HL-60 (cell line): ENCODE measurements around the gene EPB41L4B.
"Not testable (repeated sequence)": the region's sequence is repeated elsewhere in the genome, so short reads cannot be mapped to it uniquely, and the experiment has no call there.

Source experiments
- DNase-seq, 2 experiments: peaks; one replicate each; pipeline ENCODE4 v3.0.0-alpha.2; 2010 to 2020; ENCODE audit warnings: low read depth in 1 of 2, low spot score in 1 of 2
- H3K27ac ChIP-seq: fragments of 250-450 bp; sonication (Bioruptor Pico); replicated peaks from 2 replicates; pipeline ENCODE4 v1.5.1; 2020; ENCODE audit warnings: mild to moderate bottlenecking, moderate library complexity
- H3K27me3 ChIP-seq: fragments of 250-450 bp; sonication (Bioruptor Pico); 2 replicates; pipeline ENCODE4 v1.5.1; 2021; ENCODE audit warnings: mild to moderate bottlenecking, moderate library complexity; ENCODE audit not compliant: insufficient read depth, poor library complexity, severe bottlenecking
- H3K4me3 ChIP-seq: replicated peaks from 2 replicates; pipeline ENCODE4 v1.5.1; 2011; ENCODE audit warnings: mild to moderate bottlenecking, control low read depth, low read length; ENCODE audit not compliant: insufficient read depth
- GABPA ChIP-seq: IDR thresholded peaks from 2 replicates; pipeline ENCODE4 v1.6.1; 2012; ENCODE audit warnings: low read depth
- POLR2AphosphoS5 ChIP-seq: IDR thresholded peaks from 2 replicates; pipeline ENCODE4 v1.6.1; 2012; ENCODE audit warnings: low read depth
- REST ChIP-seq: IDR thresholded peaks from 2 replicates; pipeline ENCODE4 v1.6.1; 2012; ENCODE audit warnings: low read depth; ENCODE audit not compliant: insufficient replicate concordance
- SPI1 ChIP-seq: IDR thresholded peaks from 2 replicates; pipeline ENCODE4 v1.6.1; 2012; ENCODE audit warnings: low read depth, mild to moderate bottlenecking, borderline replicate concordance
- TF ChIP-seq, protein P1 (sequence below): IDR thresholded peaks from one replicate; pipeline ENCODE4 v1.5.1; 2011; ENCODE audit warnings: low read length, control low read depth, inconsistent platforms; ENCODE audit not compliant: insufficient read depth

The EPB41L4B gene

GRCh38 chr9:109286571-109286977 lies 34.3 kb downstream of the EPB41L4B start:
- no peak overlapping the region for H3K27ac ChIP-seq
- TF ChIP-seq POLR2AphosphoS5 (no peak), REST (no peak), SPI1 (no peak), GABPA (no peak)
- TF ChIP-seq, protein P1, sequence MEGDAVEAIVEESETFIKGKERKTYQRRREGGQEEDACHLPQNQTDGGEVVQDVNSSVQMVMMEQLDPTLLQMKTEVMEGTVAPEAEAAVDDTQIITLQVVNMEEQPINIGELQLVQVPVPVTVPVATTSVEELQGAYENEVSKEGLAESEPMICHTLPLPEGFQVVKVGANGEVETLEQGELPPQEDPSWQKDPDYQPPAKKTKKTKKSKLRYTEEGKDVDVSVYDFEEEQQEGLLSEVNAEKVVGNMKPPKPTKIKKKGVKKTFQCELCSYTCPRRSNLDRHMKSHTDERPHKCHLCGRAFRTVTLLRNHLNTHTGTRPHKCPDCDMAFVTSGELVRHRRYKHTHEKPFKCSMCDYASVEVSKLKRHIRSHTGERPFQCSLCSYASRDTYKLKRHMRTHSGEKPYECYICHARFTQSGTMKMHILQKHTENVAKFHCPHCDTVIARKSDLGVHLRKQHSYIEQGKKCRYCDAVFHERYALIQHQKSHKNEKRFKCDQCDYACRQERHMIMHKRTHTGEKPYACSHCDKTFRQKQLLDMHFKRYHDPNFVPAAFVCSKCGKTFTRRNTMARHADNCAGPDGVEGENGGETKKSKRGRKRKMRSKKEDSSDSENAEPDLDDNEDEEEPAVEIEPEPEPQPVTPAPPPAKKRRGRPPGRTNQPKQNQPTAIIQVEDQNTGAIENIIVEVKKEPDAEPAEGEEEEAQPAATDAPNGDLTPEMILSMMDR, result no peak
- H3K27me3 ChIP-seq, result no peaks in the 10 kb centered on the region
- DNase-seq, result no peak
- no peak overlapping the region for H3K4me3 ChIP-seq

- H3K27me3 ChIP-seq, H3K27ac ChIP-seq, DNase-seq, H3K4me3 ChIP-seq: not testable (repeated sequence)
Observed at GRCh38 chr9:109283672-109284071, 37.2 kb downstream of the EPB41L4B start.

DNA sequence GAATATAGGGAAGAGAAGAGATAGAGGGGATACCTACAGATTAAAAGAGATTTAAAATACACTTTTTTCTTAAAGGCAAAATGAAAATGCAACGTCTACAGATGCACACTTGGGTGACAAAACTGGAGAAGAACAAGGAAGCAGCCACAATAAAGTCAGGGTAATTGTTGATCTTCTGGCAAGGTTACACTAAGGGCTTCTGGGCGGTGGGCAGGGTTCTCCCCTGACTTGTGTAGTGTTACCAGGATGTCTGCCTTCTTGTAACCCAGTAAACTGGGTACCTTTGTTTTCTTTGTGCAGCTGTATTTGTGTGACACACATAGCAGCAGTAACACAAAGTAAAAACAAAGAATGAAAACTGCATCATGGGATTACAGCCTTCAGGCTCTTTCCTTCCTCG lies 37.8 kb downstream of the EPB41L4B start:
- no peaks in the 10 kb centered on the region for H3K27me3 ChIP-seq
- DNase-seq, result no peak
- TF ChIP-seq GABPA (no peak), POLR2AphosphoS5 (no peak), SPI1 (no peak), REST (no peak)
- TF ChIP-seq, protein P1, result no peak
- no peak overlapping the region for H3K27ac ChIP-seq
- H3K4me3 ChIP-seq, result no peak overlapping the region

GRCh38 chr9:109282302-109282701 lies 38.6 kb downstream of the EPB41L4B start:
- Histone ChIP-seq H3K4me3 (no peak overlapping the region), H3K27ac (no peak overlapping the region), H3K27me3 (no peaks in the 10 kb centered on the region)
- DNase-seq, result no peak
- no peak for TF ChIP-seq GABPA
- no peak for TF ChIP-seq SPI1
- TF ChIP-seq POLR2AphosphoS5, result no peak
- no peak for TF ChIP-seq REST
